HG02759 (cell line): ENCODE measurements around the gene SDC4.

Source experiments
- ATAC-seq: cut with Tn5 transposase; IDR thresholded peaks from one replicate; pipeline ENCODE4 v1.9.1; 2021; ENCODE audit warnings: mild to moderate bottlenecking, moderate library complexity; ENCODE audit not compliant: unreplicated experiment

SDC4 gene

GRCh38 chr20:45347936-45348778 lies at the start of gene SDC4:
Gene SDC4, minus strand, starts transcription at chr20:45348424. Its CDS starts 40 bp downstream, at chr20:45348384.
- ATAC-seq: no peak

- ATAC-seq: no peak
These were observed 46.8 kb upstream of the SDC4 start for GRCh38 chr20:45395114-45395415.

- ATAC-seq: no peak
These were observed 46.2 kb upstream of the SDC4 start for GRCh38 chr20:45394221-45395113.

- ATAC-seq: no peak
These were observed 44.5 kb upstream of the SDC4 start for GRCh38 chr20:45392733-45393132.

- no peak for ATAC-seq
These were observed 43.3 kb upstream of the SDC4 start for GRCh38 chr20:45391559-45391958.

- no peak for ATAC-seq
These were observed 42.7 kb upstream of the SDC4 start for GRCh38 chr20:45390931-45391330.

GRCh38 chr20:45387274-45387673 lies 39.0 kb upstream of the SDC4 start:
- ATAC-seq: no peak

GRCh38 chr20:45378191-45378590 lies 30.0 kb upstream of the SDC4 start, which contains the start of gene TP53TG5:
Gene TP53TG5, minus strand, starts transcription at chr20:45378325. Its CDS starts 89 bp downstream, at chr20:45378236.
- no peak for ATAC-seq

- ATAC-seq: no peak
These were observed 29.0 kb upstream of the SDC4 start for GRCh38 chr20:45377269-45377668.

- ATAC-seq: no peak
These were observed 26.7 kb upstream of the SDC4 start for GRCh38 chr20:45374966-45375365.

- no peak for ATAC-seq
These were observed 25.9 kb upstream of the SDC4 start for GRCh38 chr20:45374101-45374467.

- ATAC-seq: peak; percentile 78
These were observed 25.3 kb upstream of the SDC4 start for GRCh38 chr20:45373353-45374100.

- no peak for ATAC-seq
These were observed 24.6 kb upstream of the SDC4 start for GRCh38 chr20:45372646-45373352.

GRCh38 chr20:45372241-45372640 lies 24.0 kb upstream of the SDC4 start:
- no peak for ATAC-seq

GRCh38 chr20:45370571-45371160 lies 22.4 kb upstream of the SDC4 start:
- ATAC-seq: no peak

- ATAC-seq: peak; percentile 79
These were observed 20.2 kb upstream of the SDC4 start for GRCh38 chr20:45368221-45368980.

- ATAC-seq: no peak
These were observed 18.9 kb upstream of the SDC4 start for GRCh38 chr20:45367126-45367525.

GRCh38 chr20:45366631-45367030 lies 18.4 kb upstream of the SDC4 start:
- no peak for ATAC-seq

- ATAC-seq: no peak
These were observed 18.0 kb upstream of the SDC4 start for GRCh38 chr20:45366192-45366591.
